Measurements from ENCODE around the gene MOV10L1. TPM values are rescaled to one million over a fixed set of nuclear protein-coding genes. Genes with fewer than 3 reads are reported as not detected.

MOV10L1 gene
- total and polyA plus RNA-seq, 2 experiments from 2014 or later, result 0.73 to 1.8 TPM

GRCh38 chr22:50057278-50058060 lies 32.3 kb upstream of the MOV10L1 start:
- Mint-ChIP-seq H3K36me3 (ENCODE audit: low read depth) (no peaks in the 10 kb centered on the region), H3K27ac (no peak overlapping the region), H3K4me1 (peaks cover 11% of the 10 kb centered on the region), H3K9me3 (no peaks in the 10 kb centered on the region; the same call in 2 of the 3 replicates), H3K27me3 (ENCODE audit: insufficient read depth, low read depth, poor library complexity) (peaks cover 17% of the 10 kb centered on the region), H3K4me3 (peak overlapping the region; percentile 58)
- Histone ChIP-seq H3K9me2 (ENCODE audit: insufficient read depth) (no peaks in the 10 kb centered on the region), H3K4me2 (peak overlapping the region; percentile 64), H2AFZ (no peak overlapping the region), H3K79me2 (replicated peaks; ENCODE audit: insufficient read depth) (no peaks in the 10 kb centered on the region), H3K27me3 (ENCODE audit: insufficient read depth) (peaks cover 17% of the 10 kb centered on the region), H4K20me1 (replicated peaks; ENCODE audit: insufficient read depth) (no peaks in the 10 kb centered on the region), H3K4me3 (peak overlapping the region; percentile 69; the same call in 1 of the 2 replicates), H3K36me3 (ENCODE audit: insufficient read depth) (no peaks in the 10 kb centered on the region), H3F3A (replicated peaks; ENCODE audit: low read depth) (0 out of 2 replicates have a peak, but pooled peaks cover 3% of the 10 kb centered on the region), H3K27ac (ENCODE audit: low read depth) (no peak overlapping the region), H3K4me1 (ENCODE audit: insufficient read depth) (peaks cover 5% of the 10 kb centered on the region)
- TF ChIP-seq EZH2 (IDR thresholded peaks at IDR 0.05; ENCODE audit: low read depth, unreplicated experiment) (peak; percentile 46), POLR2AphosphoS5 (IDR thresholded peaks at IDR 0.05; ENCODE audit: low read depth) (no peak)
- DNase-seq (ENCODE audit: low spot score) (no peak), ATAC-seq (no peak)

GRCh38 chr22:50058061-50058905 lies 31.5 kb upstream of the MOV10L1 start, which contains the start of gene TTLL8:
Gene TTLL8, minus strand, starts transcription at chr22:50058298.
- H3K79me2 ChIP-seq (replicated peaks; ENCODE audit: insufficient read depth), result no peaks in the 10 kb centered on the region
- TF ChIP-seq POLR2AphosphoS5 (IDR thresholded peaks at IDR 0.05; ENCODE audit: low read depth), result no peak
- TF ChIP-seq CREB1 (CRISPR knock-in tag; IDR thresholded peaks at IDR 0.05; ENCODE audit: low read depth), result no peak
- TF ChIP-seq EZH2 (IDR thresholded peaks at IDR 0.05; ENCODE audit: low read depth, unreplicated experiment), result peak; percentile 3
- peak within 1 kb of the TSS; percentile 89 for H3K4me2 ChIP-seq
- Mint-ChIP-seq H3K4me1 (peaks cover 11% of the 10 kb centered on the region), H3K36me3 (ENCODE audit: low read depth) (no peaks in the 10 kb centered on the region), H3K9me3 (no peaks in the 10 kb centered on the region; the same call in 2 of the 3 replicates), H3K27ac (no peak within 1 kb of the TSS), H3K27me3 (ENCODE audit: insufficient read depth, low read depth, poor library complexity) (peaks cover 17% of the 10 kb centered on the region), H3K4me3 (peak within 1 kb of the TSS; percentile 75)
- no peak within 1 kb of the TSS for H3K27ac ChIP-seq (ENCODE audit: low read depth)
- DNase-seq (ENCODE audit: low spot score) (peak; percentile 28), ATAC-seq (peak; percentile 49)
- H3F3A ChIP-seq (replicated peaks; ENCODE audit: low read depth), result 0 out of 2 replicates have a peak, but pooled peaks cover 3% of the 10 kb centered on the region
- H3K36me3 ChIP-seq (ENCODE audit: insufficient read depth), result no peaks in the 10 kb centered on the region
- peaks cover 5% of the 10 kb centered on the region for H3K4me1 ChIP-seq (ENCODE audit: insufficient read depth)
- H4K20me1 ChIP-seq (replicated peaks; ENCODE audit: insufficient read depth), result no peaks in the 10 kb centered on the region
- no peaks in the 10 kb centered on the region for H3K9me2 ChIP-seq (ENCODE audit: insufficient read depth)
- H3K27me3 ChIP-seq (ENCODE audit: insufficient read depth), result peaks cover 17% of the 10 kb centered on the region
- H3K4me3 ChIP-seq, result peak within 1 kb of the TSS; percentile 69
- peak within 1 kb of the TSS; percentile 87 for H2AFZ ChIP-seq

GRCh38 chr22:50058906-50059880 lies 30.6 kb upstream of the MOV10L1 start:
- H3K4me2 ChIP-seq, result peak overlapping the region; percentile 89
- Mint-ChIP-seq H3K4me3 (peak overlapping the region; percentile 75), H3K4me1 (peaks cover 11% of the 10 kb centered on the region), H3K27ac (no peak overlapping the region; the same call in 1 of the 2 replicates), H3K27me3 (ENCODE audit: insufficient read depth, low read depth, poor library complexity) (peaks cover 18% of the 10 kb centered on the region), H3K9me3 (no peaks in the 10 kb centered on the region; the same call in 2 of the 3 replicates), H3K36me3 (ENCODE audit: low read depth) (no peaks in the 10 kb centered on the region)
- no peaks in the 10 kb centered on the region for H3K79me2 ChIP-seq (replicated peaks; ENCODE audit: insufficient read depth)
- DNase-seq (ENCODE audit: low spot score) (peak; percentile 82), ATAC-seq (peak; percentile 83)
- H3F3A ChIP-seq (replicated peaks; ENCODE audit: low read depth), result 0 out of 2 replicates have a peak, but pooled peaks cover 3% of the 10 kb centered on the region
- H3K27ac ChIP-seq (ENCODE audit: low read depth), result no peak overlapping the region
- H3K4me3 ChIP-seq, result peak overlapping the region; percentile 69
- peaks cover 5% of the 10 kb centered on the region for H3K4me1 ChIP-seq (ENCODE audit: insufficient read depth)
- H3K9me2 ChIP-seq (ENCODE audit: insufficient read depth), result no peaks in the 10 kb centered on the region
- no peaks in the 10 kb centered on the region for H3K36me3 ChIP-seq (ENCODE audit: insufficient read depth)
- H3K27me3 ChIP-seq (ENCODE audit: insufficient read depth), result peaks cover 17% of the 10 kb centered on the region
- H4K20me1 ChIP-seq (replicated peaks; ENCODE audit: insufficient read depth), result no peaks in the 10 kb centered on the region
- H2AFZ ChIP-seq, result peak overlapping the region; percentile 87
- TF ChIP-seq ZNF331 (CRISPR knock-in tag; IDR thresholded peaks at IDR 0.05; ENCODE audit: low read depth) (no peak), CTCF (conservative IDR thresholded peaks at IDR 0.05; ENCODE audit: low read depth in 2 of 2) (peak; percentile 23 to 45; a peak in 3 of 4 replicates)

Measured in GM23338 (cell line).